Tibial nerve (tissue), 4 donors: Measurements from ENCODE around the gene SAP30L.

ENCODE experiments used
- EP300 ChIP-seq, 2 donors: sonication (generic); formaldehyde crosslinking; IDR thresholded peaks; one replicate each; pipeline ENCODE4 v1.6.1; 2017; ENCODE audit warnings: antibody characterized with exemption in 2 of 2, mild to moderate bottlenecking in 1 of 2
- POLR2A ChIP-seq, 2 donors: fragments of 450-650 bp; IDR thresholded peaks; one replicate each; pipeline ENCODE4 v1.6.1; 2017; ENCODE audit warnings: antibody characterized with exemption in 2 of 2, mild to moderate bottlenecking in 2 of 2, moderate library complexity in 2 of 2
- TF ChIP-seq, protein P1 (sequence below), 5 experiments: fragments of 200-600 bp in 3 of 5; fragments of 450-650 bp in 2 of 5; sonication (generic) in 3 of 5; IDR thresholded peaks; one replicate each; pipeline ENCODE4 v1.5.1; 2016 to 2019; ENCODE audit warnings: antibody characterized with exemption in 5 of 5, mild to moderate bottlenecking in 3 of 5, moderate library complexity in 2 of 5

DNA sequence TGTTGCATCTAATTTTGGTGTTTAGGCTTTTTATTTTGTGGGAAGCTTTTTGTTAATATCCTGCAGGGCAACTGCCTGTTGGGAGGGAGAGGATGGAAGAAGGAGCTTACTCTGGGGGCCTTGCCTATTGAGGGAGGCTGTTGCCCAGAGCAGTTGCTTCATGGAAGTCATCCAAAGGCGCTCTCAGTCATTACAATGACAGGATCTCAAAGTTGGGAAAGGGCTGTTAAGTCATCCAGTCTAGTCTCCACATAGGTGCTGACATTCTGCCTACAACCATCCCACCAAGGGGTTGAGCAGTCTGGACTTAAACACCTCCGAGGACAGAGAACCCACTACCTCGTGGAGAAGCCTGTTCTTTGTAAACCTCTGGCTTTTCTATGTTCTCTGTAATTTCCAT, 13.2 kb downstream of the SAP30L start:
- TF ChIP-seq, protein P1, sequence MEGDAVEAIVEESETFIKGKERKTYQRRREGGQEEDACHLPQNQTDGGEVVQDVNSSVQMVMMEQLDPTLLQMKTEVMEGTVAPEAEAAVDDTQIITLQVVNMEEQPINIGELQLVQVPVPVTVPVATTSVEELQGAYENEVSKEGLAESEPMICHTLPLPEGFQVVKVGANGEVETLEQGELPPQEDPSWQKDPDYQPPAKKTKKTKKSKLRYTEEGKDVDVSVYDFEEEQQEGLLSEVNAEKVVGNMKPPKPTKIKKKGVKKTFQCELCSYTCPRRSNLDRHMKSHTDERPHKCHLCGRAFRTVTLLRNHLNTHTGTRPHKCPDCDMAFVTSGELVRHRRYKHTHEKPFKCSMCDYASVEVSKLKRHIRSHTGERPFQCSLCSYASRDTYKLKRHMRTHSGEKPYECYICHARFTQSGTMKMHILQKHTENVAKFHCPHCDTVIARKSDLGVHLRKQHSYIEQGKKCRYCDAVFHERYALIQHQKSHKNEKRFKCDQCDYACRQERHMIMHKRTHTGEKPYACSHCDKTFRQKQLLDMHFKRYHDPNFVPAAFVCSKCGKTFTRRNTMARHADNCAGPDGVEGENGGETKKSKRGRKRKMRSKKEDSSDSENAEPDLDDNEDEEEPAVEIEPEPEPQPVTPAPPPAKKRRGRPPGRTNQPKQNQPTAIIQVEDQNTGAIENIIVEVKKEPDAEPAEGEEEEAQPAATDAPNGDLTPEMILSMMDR (IDR thresholded peaks at IDR 0.05): no peak
- TF ChIP-seq POLR2A (IDR thresholded peaks at IDR 0.05) (no peak), EP300 (IDR thresholded peaks at IDR 0.05) (no peak)
